ENCODE results near the gene SLC6A5.

DNA sequence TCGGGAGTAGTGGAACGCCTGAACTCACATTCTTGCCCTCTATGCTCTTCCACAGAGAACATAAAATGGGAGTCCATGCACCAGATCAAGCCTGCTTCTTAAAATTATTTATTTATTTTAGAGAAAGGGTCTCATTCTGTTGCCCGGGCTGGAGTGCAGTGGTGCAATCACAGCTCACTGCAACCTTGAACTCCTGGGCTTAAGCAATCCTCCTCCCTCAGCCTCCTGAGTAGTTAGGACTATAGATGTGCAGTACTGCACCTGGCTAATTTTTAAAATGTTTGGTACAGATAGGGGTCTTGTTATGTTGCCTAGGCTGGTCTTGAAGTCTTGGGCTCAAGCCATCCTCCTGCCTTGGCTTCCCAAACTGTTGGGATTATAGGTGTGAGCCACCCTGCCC lies 13.0 kb downstream of the SLC6A5 start:
- TF ChIP-seq, protein P1, sequence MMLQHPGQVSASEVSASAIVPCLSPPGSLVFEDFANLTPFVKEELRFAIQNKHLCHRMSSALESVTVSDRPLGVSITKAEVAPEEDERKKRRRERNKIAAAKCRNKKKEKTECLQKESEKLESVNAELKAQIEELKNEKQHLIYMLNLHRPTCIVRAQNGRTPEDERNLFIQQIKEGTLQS (IDR thresholded peaks at IDR 0.05), result no peak
- TF ChIP-seq, protein P2, sequence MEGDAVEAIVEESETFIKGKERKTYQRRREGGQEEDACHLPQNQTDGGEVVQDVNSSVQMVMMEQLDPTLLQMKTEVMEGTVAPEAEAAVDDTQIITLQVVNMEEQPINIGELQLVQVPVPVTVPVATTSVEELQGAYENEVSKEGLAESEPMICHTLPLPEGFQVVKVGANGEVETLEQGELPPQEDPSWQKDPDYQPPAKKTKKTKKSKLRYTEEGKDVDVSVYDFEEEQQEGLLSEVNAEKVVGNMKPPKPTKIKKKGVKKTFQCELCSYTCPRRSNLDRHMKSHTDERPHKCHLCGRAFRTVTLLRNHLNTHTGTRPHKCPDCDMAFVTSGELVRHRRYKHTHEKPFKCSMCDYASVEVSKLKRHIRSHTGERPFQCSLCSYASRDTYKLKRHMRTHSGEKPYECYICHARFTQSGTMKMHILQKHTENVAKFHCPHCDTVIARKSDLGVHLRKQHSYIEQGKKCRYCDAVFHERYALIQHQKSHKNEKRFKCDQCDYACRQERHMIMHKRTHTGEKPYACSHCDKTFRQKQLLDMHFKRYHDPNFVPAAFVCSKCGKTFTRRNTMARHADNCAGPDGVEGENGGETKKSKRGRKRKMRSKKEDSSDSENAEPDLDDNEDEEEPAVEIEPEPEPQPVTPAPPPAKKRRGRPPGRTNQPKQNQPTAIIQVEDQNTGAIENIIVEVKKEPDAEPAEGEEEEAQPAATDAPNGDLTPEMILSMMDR (IDR thresholded peaks at IDR 0.05 in 2 of 3, conservative IDR thresholded peaks at IDR 0.05 in 1 of 3; ENCODE audit: borderline replicate concordance in 1 of 3, insufficient read depth in 1 of 3, low read depth in 2 of 3, low read length in 2 of 3), result no peak
- TF ChIP-seq EZH2 (IDR thresholded peaks at IDR 0.05) (no peak), POLR2A (IDR thresholded peaks at IDR 0.05; ENCODE audit: borderline replicate concordance, extremely low read depth, insufficient read depth, insufficient read length) (no peak), EZH2phosphoT487 (IDR thresholded peaks at IDR 0.05; ENCODE audit: borderline replicate concordance) (no peak), YY1 (IDR thresholded peaks at IDR 0.05; ENCODE audit: extremely low read depth, insufficient replicate concordance, low read depth, low read length) (no peak), SIN3A (IDR thresholded peaks at IDR 0.05; ENCODE audit: low read depth) (no peak)
- TF ChIP-seq, protein P3, sequence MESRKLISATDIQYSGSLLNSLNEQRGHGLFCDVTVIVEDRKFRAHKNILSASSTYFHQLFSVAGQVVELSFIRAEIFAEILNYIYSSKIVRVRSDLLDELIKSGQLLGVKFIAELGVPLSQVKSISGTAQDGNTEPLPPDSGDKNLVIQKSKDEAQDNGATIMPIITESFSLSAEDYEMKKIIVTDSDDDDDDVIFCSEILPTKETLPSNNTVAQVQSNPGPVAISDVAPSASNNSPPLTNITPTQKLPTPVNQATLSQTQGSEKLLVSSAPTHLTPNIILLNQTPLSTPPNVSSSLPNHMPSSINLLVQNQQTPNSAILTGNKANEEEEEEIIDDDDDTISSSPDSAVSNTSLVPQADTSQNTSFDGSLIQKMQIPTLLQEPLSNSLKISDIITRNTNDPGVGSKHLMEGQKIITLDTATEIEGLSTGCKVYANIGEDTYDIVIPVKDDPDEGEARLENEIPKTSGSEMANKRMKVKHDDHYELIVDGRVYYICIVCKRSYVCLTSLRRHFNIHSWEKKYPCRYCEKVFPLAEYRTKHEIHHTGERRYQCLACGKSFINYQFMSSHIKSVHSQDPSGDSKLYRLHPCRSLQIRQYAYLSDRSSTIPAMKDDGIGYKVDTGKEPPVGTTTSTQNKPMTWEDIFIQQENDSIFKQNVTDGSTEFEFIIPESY (IDR thresholded peaks at IDR 0.05; ENCODE audit: extremely low read depth, insufficient replicate concordance, low read length), result no peak
- TF ChIP-seq, protein P4, sequence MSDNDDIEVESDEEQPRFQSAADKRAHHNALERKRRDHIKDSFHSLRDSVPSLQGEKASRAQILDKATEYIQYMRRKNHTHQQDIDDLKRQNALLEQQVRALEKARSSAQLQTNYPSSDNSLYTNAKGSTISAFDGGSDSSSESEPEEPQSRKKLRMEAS (IDR thresholded peaks at IDR 0.05), result no peak

Measured in HCT116 (cell line).